Heart right ventricle (tissue), 16 donors: ENCODE data around the gene OPA1. TPM values are rescaled to one million over a fixed set of nuclear protein-coding genes. Genes with fewer than 3 reads are reported as not detected.
A peak's percentile ranks its signal among the peaks of the same experiment; 100 is the strongest.

Experiments
- ATAC-seq, 8 donors: fragments of 200-7000 bp; cut with Tn5 transposase; one replicate each; pipeline ENCODE4 v1.9.1; 2020; ENCODE audit warnings: mild to moderate bottlenecking in 8 of 8, moderate library complexity in 8 of 8, moderate number of reproducible peaks in 1 of 8
- DNase-seq, 2 donors: peaks; one replicate each; pipeline ENCODE4 v3.0.0-alpha.2; 2020
- H3K27ac ChIP-seq, 10 donors: fragments of 200-600 bp; sonication (generic) in 2 of 10; one replicate each; pipeline versions ENCODE4 v1.5.0 to v1.8.0; 2020 to 2022; ENCODE audit warnings: mild to moderate bottlenecking in 3 of 10
- H3K27me3 ChIP-seq, 7 donors: fragments of 200-600 bp; one replicate each; pipeline ENCODE4 v1.8.0; 2021 to 2022; ENCODE audit warnings: mild to moderate bottlenecking in 2 of 7
- H3K36me3 ChIP-seq, 9 donors: fragments of 200-600 bp; sonication (generic) in 1 of 9; one replicate each; pipeline versions ENCODE4 v1.5.0 to v1.8.0; 2020 to 2022; ENCODE audit warnings: mild to moderate bottlenecking in 2 of 9
- H3K4me1 ChIP-seq, 9 donors: fragments of 200-600 bp; sonication (generic) in 1 of 9; one replicate each; pipeline versions ENCODE4 v1.5.0 to v1.8.0; 2020 to 2022; ENCODE audit warnings: mild to moderate bottlenecking in 4 of 9
- H3K4me3 ChIP-seq, 10 donors: fragments of 200-600 bp; sonication (generic) in 2 of 10; one replicate each; pipeline versions ENCODE4 v1.5.0 to v1.8.0; 2020 to 2022; ENCODE audit warnings: mild to moderate bottlenecking in 7 of 10, moderate library complexity in 2 of 10
- H3K9me3 ChIP-seq, 11 donors: fragments of 200-600 bp in 10 of 11; sonication (generic) in 2 of 11; one replicate each; pipeline versions ENCODE4 v1.5.0 to v1.8.0; 2013 to 2022; ENCODE audit warnings: mild to moderate bottlenecking in 2 of 11, control low read depth in 1 of 11, moderate library complexity in 1 of 11
- CTCF ChIP-seq, 9 donors: fragments of 200-600 bp; sonication (generic) in 2 of 9; IDR thresholded peaks; one replicate each; pipeline versions ENCODE4 v1.5.0 to v1.8.0; 2021 to 2022; ENCODE audit warnings: antibody characterized with exemption in 9 of 9, mild to moderate bottlenecking in 5 of 9, moderate library complexity in 1 of 9
- WGBS, 2 donors: extraction: QIAGEN DNeasy Blood & Tissue Kit; methylation state at CpG; one replicate each; pipeline ENCODE4 v1.1.7; 2013; ENCODE audit warnings: inconsistent platforms in 1 of 2; 5-methylcytosine and 5-hydroxymethylcytosine counted together
- intact Hi-C, 10 donors: fragments of 100-400 bp; cut with DNase I; formaldehyde crosslinking; loops; one replicate each; pipeline versions ENCODE4 v1.11.1 to v1.14.2; 2022
- polyA plus RNA-seq, 2 donors: library from polyadenylated mRNA; stranded (reverse); fragments of 200-250 nt; gene quantifications; one replicate each; pipeline ENCODE4 v1.2.3, GENCODE V29; 2013
- total RNA-seq, 10 donors: library from RNA; stranded (reverse); fragmentation: NEBNext Ultra II Directional in 3 of 10; extraction: Animal tissue kit (Norgen Biotek cat#: 25700) in 3 of 10; gene quantifications; one replicate each; pipeline versions ENCODE4 v1.2.1 to v1.2.4, GENCODE V29; 2021 to 2023
- donor health status: Arrhythmogenic right ventricular cardiomyopathy.
- donor health status: ischemic (EF 13 %, LVEDD 7.1; RV severe dilation, severe dysfunction).
- donor health status: healthy with polysubstance abuse.
- donor health status: DM: no; HTN: yes; CAD: no.
- donor health status: DM: no; HTN: no; CAD: no.
- donor health status: ischemic (EF 25% LVEDD 6.9; RV normal size, moderate dysfunction).
- donor health status: ischemic (EF 25% LVEDD 5.7; RV mildly dilated, moderate dysfunction).
- donor health status: healthy.
- donor health status: DM: yes; HTN: yes; CAD: no.
- donor health status: Ischemic cardiomyopathy.
- donor health status: ischemic (EF 35%, LVEDD 5.7; RV mildly dilated, moderate dysfunction).
- donor health status: nonischemic (EF 11% LVEDD 7.7; RV severe dilation, severe dysfunction).
- donor health status: DM: yes; HTN: yes; CAD: no.
- donor health status: PGD.
- donor health status: ischemic (EF 29% LVEDD 5.4; RV normal size, mild dysfunction).
- donor health status: nonischemic (EF 23%, LVEDD 6.1; RV moderate dilation, normal function).

The OPA1 gene
- total and polyA plus RNA-seq, 12 donors: 19.2 to 197 (median 124) TPM

DNA sequence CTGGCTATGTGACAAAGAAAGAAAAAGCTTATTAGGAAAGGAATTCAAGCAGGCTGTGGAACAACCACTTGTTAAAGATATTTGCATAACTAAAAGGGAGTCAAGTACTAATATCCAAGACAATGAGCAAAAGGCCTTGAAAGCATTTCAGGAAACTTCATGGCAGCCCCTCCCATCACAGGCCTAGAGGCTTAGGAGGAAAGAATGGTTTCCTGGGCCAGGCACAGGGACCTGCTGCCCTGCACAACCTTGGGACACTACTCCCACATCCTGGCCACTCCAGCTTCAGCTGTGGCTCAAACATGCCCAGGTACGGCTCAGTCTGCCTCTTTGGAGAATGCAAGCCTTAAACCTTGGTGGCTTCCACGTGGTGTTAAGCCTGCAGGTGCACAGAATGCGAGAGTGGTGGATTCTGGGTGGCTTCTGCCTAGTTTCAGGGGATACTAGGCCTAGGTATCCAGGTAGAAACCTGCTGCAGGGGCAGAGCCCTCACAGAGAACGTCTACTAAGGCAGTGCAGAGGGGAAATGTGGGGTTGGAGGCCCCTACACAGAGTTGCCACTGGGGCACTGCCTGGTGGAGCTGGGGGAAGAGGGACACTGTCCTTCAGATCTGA is 121.6 kb downstream of the OPA1 start:
- intact Hi-C loops: no loop called here
- TF ChIP-seq CTCF (IDR thresholded peaks at IDR 0.05): no peak
- Histone ChIP-seq H3K4me1 (peaks cover 0 to 7% (median 0%) of the 10 kb centered on the region in 9 donors), H3K9me3 (peaks cover 0 to 14% (median 9%) of the 10 kb centered on the region in 11 donors), H3K27me3 (no peaks in the 10 kb centered on the region), H3K27ac (no peak overlapping the region), H3K36me3 (no peaks in the 10 kb centered on the region), H3K4me3 (no peak overlapping the region)
- DNase-seq: no peak
- WGBS, 2 donors: 76 to 81% methylated on average over 4 of the region's 4 CpGs
- ATAC-seq: no peak

- no peak for DNase-seq
- intact Hi-C loops: no loop called here
- Histone ChIP-seq H3K9me3 (peaks cover 0 to 21% (median 9%) of the 10 kb centered on the region in 11 donors), H3K4me1 (peaks cover 0 to 7% (median 0%) of the 10 kb centered on the region in 9 donors), H3K36me3 (no peaks in the 10 kb centered on the region), H3K4me3 (no peak overlapping the region), H3K27me3 (no peaks in the 10 kb centered on the region), H3K27ac (no peak overlapping the region)
- no peak for ATAC-seq
- 69 to 86% methylated on average over 4 of the region's 4 CpGs for WGBS, 2 donors
- no peak for TF ChIP-seq CTCF (IDR thresholded peaks at IDR 0.05)
Measured at GRCh38 chr3:193716150-193716549, 123.1 kb downstream of the OPA1 start.

DNA sequence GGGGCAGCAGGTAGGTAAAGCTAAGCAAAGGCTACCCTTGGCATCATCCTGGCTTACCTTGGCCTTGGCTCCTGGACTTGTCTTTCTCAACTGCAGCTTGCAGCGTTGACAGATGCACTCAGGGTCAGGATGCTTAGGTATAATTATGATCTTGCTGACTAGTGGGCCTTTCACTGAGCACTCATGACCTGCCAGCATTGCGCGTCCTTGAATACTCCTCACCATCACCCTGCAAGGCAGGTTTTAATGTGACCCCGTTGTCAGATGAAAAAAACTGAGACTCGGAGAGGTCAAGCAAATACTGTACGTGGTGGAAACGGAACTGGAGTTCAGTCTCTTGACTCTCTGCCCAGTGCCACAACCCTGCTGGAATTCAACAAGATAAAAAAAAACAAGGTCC is 126.7 kb downstream of the OPA1 start:
- no peak for DNase-seq
- no peak for TF ChIP-seq CTCF (IDR thresholded peaks at IDR 0.05)
- peak in 2 of 8 donors; percentile 47 to 50 for ATAC-seq
- H3K4me3 ChIP-seq: no peak overlapping the region
- 48 to 57% methylated on average over 7 of the region's 7 CpGs for WGBS, 2 donors
- peaks cover 0 to 15% (median 3%) of the 10 kb centered on the region in 11 donors for H3K9me3 ChIP-seq
- peaks cover 0 to 12% (median 0%) of the 10 kb centered on the region in 7 donors for H3K27me3 ChIP-seq
- intact Hi-C loops: no loop called here
- no peak overlapping the region for H3K27ac ChIP-seq
- no peaks in the 10 kb centered on the region for H3K36me3 ChIP-seq
- H3K4me1 ChIP-seq: peaks cover 0 to 7% (median 0%) of the 10 kb centered on the region in 9 donors

GRCh38 chr3:193720169-193720568 is 127.2 kb downstream of the OPA1 start:
- no peaks in the 10 kb centered on the region for H3K36me3 ChIP-seq
- 96% methylated on average over 3 of the region's 3 CpGs for WGBS, 2 donors
- no peak overlapping the region for H3K27ac ChIP-seq
- intact Hi-C loops: no loop called here
- H3K9me3 ChIP-seq: peaks cover 0 to 11% (median 0%) of the 10 kb centered on the region in 11 donors
- no peak overlapping the region for H3K4me3 ChIP-seq
- TF ChIP-seq CTCF (IDR thresholded peaks at IDR 0.05): no peak
- peaks cover 0 to 12% (median 0%) of the 10 kb centered on the region in 7 donors for H3K27me3 ChIP-seq
- DNase-seq (no peak), ATAC-seq (no peak)
- peaks cover 0 to 7% (median 0%) of the 10 kb centered on the region in 9 donors for H3K4me1 ChIP-seq
